Measurements from ENCODE around the gene BHLHA15.

DNA sequence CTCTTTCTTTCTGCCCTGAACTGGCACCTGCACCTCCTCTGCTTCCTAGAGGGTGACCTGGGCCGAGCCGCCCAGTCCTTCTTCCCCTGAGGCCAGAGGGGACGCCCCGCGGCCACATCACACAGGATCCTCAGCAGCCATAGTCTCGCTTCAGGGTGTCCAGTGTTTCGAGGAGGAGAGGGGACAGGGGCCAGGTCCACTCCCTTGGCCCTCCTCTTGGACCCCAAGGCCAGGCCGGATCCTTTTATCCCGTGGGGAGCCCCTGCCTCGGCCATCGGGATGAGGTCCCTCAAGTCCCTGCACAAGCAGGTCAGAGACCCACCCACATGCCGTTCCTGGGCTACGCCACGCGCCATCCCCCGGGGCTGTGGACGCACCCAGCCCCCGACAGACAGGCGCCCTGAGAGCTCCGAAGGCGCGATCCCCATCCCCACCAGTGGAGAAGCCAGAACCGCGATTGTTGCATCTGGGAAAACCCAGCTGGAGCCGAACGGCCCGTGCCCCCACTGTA is 3.6 kb downstream of the BHLHA15 start:
- no peak for TF ChIP-seq CTCF (IDR thresholded peaks at IDR 0.05)
- TF ChIP-seq POLR2A (IDR thresholded peaks at IDR 0.05; ENCODE audit: low read depth) = no peak
